AG09319 (cell line): Measurements from ENCODE around the gene ARHGEF4.

Source experiments
- DNase-seq: peaks from one replicate; pipeline ENCODE4 v3.0.0-alpha.2; 2010; ENCODE audit warnings: low read depth; ENCODE audit errors: extremely low read depth
- CTCF ChIP-seq: IDR thresholded peaks from 2 replicates; pipeline ENCODE4 v1.5.1; 2011; ENCODE audit warnings: low read depth, mild to moderate bottlenecking, inconsistent platforms, low read length, moderate library complexity

Gene ARHGEF4

GRCh38 chr2:130848526-130849210 lies 12.0 kb downstream of the ARHGEF4 start:
- no peak for DNase-seq
- no peak for TF ChIP-seq CTCF

GRCh38 chr2:130849896-130850787 lies 13.4 kb downstream of the ARHGEF4 start:
- DNase-seq: no peak
- no peak for TF ChIP-seq CTCF

GRCh38 chr2:130850788-130851623 lies 14.3 kb downstream of the ARHGEF4 start:
- DNase-seq: no peak
- TF ChIP-seq CTCF: no peak

GRCh38 chr2:130851624-130852382 lies 15.1 kb downstream of the ARHGEF4 start:
- no peak for DNase-seq
- no peak for TF ChIP-seq CTCF

GRCh38 chr2:130852521-130853115 lies 15.9 kb downstream of the ARHGEF4 start:
- TF ChIP-seq CTCF: no peak
- DNase-seq: no peak

- no peak for TF ChIP-seq CTCF
- DNase-seq: no peak
These were observed 16.7 kb downstream of the ARHGEF4 start for GRCh38 chr2:130853391-130853790.
